ENCODE results near the gene CSF2RB.

GRCh38 chr22:36936362-36937116 lies 23.1 kb downstream of the CSF2RB start:
- TF ChIP-seq CTCF (IDR thresholded peaks at IDR 0.05) (no peak), POLR2A (IDR thresholded peaks at IDR 0.05) (no peak)

Data from tibial nerve (tissue), 3 donors.